Stimulated activated naive CD4-positive, alpha-beta T cell (primary cell): ENCODE data around the gene SCCPDH.

Experiments
- DNase-seq, 6 experiments: peaks; one replicate each; lab custom pipeline; 2025; lab: John Stamatoyannopoulos, UW

SCCPDH gene

GRCh38 chr1:246786606-246787238, 62.5 kb downstream of the SCCPDH start:
- DNase-seq, result no peak

GRCh38 chr1:246787781-246788513, 63.7 kb downstream of the SCCPDH start:
- DNase-seq, result no peak

GRCh38 chr1:246788895-246789338, 64.7 kb downstream of the SCCPDH start:
- no peak for DNase-seq

- no peak for DNase-seq
Measured at GRCh38 chr1:246789454-246790339, 65.5 kb downstream of the SCCPDH start.

GRCh38 chr1:246790364-246790763, 66.2 kb downstream of the SCCPDH start:
- no peak for DNase-seq

GRCh38 chr1:246790833-246791232, 66.6 kb downstream of the SCCPDH start:
- DNase-seq, result no peak

- DNase-seq, result no peak
Measured at GRCh38 chr1:246791303-246791918, 67.2 kb downstream of the SCCPDH start.

GRCh38 chr1:246792603-246793002, 68.4 kb downstream of the SCCPDH start:
- DNase-seq, result no peak

- no peak for DNase-seq
Measured at GRCh38 chr1:246793356-246793896, 69.2 kb downstream of the SCCPDH start.

- no peak for DNase-seq
Measured at GRCh38 chr1:246794048-246794827, 70.0 kb downstream of the SCCPDH start.

- DNase-seq, result no peak
Measured at GRCh38 chr1:246794828-246795671, 70.8 kb downstream of the SCCPDH start.

GRCh38 chr1:246795906-246796694, 71.9 kb downstream of the SCCPDH start:
- DNase-seq, result no peak

- DNase-seq, result no peak
Measured at GRCh38 chr1:246797157-246797556, 72.9 kb downstream of the SCCPDH start.

GRCh38 chr1:246797597-246797996, 73.4 kb downstream of the SCCPDH start:
- DNase-seq, result no peak

GRCh38 chr1:246798107-246798506, 73.9 kb downstream of the SCCPDH start:
- DNase-seq, result no peak

GRCh38 chr1:246798606-246799496, 74.6 kb downstream of the SCCPDH start:
- no peak for DNase-seq

GRCh38 chr1:246800356-246800755, 76.1 kb downstream of the SCCPDH start:
- no peak for DNase-seq

- DNase-seq, result no peak
Measured at GRCh38 chr1:246800756-246801155, 76.5 kb downstream of the SCCPDH start.
